H1 (cell line): ENCODE measurements around the gene IL21R. TPM values are rescaled to one million over a fixed set of nuclear protein-coding genes. Genes with fewer than 3 reads are reported as not detected.

Experiments
- CHD2 ChIP-seq: IDR thresholded peaks from 2 replicates; pipeline ENCODE4 v1.6.1; 2012; ENCODE audit warnings: low read length, improper control_type of control experiment
- FOSL1 ChIP-seq: IDR thresholded peaks from 2 replicates; pipeline ENCODE4 v1.6.1; 2011; ENCODE audit warnings: mild to moderate bottlenecking, low read depth, low read length, moderate library complexity; ENCODE audit not compliant: insufficient read depth
- JUN ChIP-seq: IDR thresholded peaks from 2 replicates; pipeline ENCODE4 v1.6.1; 2011; ENCODE audit warnings: low read depth, mild to moderate bottlenecking, improper control_type of control experiment, low read length
- KDM5A ChIP-seq: fragments of 200-600 bp; IDR thresholded peaks from 2 replicates; pipeline ENCODE4 v1.7.1; 2012; ENCODE audit warnings: mild to moderate bottlenecking, low read length, inconsistent platforms, mixed read lengths
- NANOG ChIP-seq: IDR thresholded peaks from 2 replicates; pipeline ENCODE4 v1.6.1; 2011; ENCODE audit warnings: low read length, low read depth, mild to moderate bottlenecking, inconsistent platforms; ENCODE audit not compliant: insufficient read depth, poor library complexity, severe bottlenecking
- RBBP5 ChIP-seq: IDR thresholded peaks from 2 replicates; pipeline ENCODE4 v1.7.1; 2012; ENCODE audit warnings: low read depth, mild to moderate bottlenecking, inconsistent platforms, low read length, moderate library complexity, borderline replicate concordance
- SIRT6 ChIP-seq: IDR thresholded peaks from one replicate; pipeline ENCODE4 v1.7.1; 2012; ENCODE audit warnings: low read length, inconsistent platforms
- SRF ChIP-seq: IDR thresholded peaks from 2 replicates; pipeline ENCODE4 v1.6.1; 2011; ENCODE audit warnings: mild to moderate bottlenecking, low read depth, low read length, moderate library complexity
- TAF1 ChIP-seq: IDR thresholded peaks from 2 replicates; pipeline ENCODE4 v1.6.1; 2011; ENCODE audit warnings: mild to moderate bottlenecking, low read depth, low read length
- TAF7 ChIP-seq: optimal IDR thresholded peaks from 2 replicates; pipeline ENCODE3; 2011; ENCODE audit warnings: low read depth, mild to moderate bottlenecking, inconsistent platforms, low read length, moderate library complexity, borderline replicate concordance
- polyA plus RNA-seq, 7 experiments: library from polyadenylated mRNA; depleted of rRNA in 3 of 7; stranded (reverse) in 5 of 7; unstranded in 2 of 7; fragments of >200 nt in 5 of 7; fragments of 200-250 nt in 2 of 7; gene quantifications; 1 replicate in 5 of 7; 2 replicates in 1 of 7; 4 replicates in 1 of 7; pipeline versions ENCODE4 v1.2.1 to v1.2.3, GENCODE V29; 2011 to 2013; ENCODE audit warnings: missing spikeins in 2 of 7, mixed read lengths in 2 of 7
- total RNA-seq: library from RNA; stranded (reverse); fragmentation: NEBNext Ultra II Directional; extraction: Animal tissue kit (Norgen Biotek cat#: 25700); gene quantifications from 2 replicates; pipeline ENCODE4 v1.2.1, GENCODE V29; 2021
- TF ChIP-seq, protein P1 (sequence below): fragments of 300-600 bp; sonication (generic); IDR thresholded peaks from 2 replicates; pipeline ENCODE4 v1.7.1; 2012; ENCODE audit warnings: low read length, moderate library complexity, mild to moderate bottlenecking, inconsistent platforms; ENCODE audit not compliant: insufficient replicate concordance
- TF ChIP-seq, protein P2 (sequence below): IDR thresholded peaks from 2 replicates; pipeline ENCODE4 v1.6.1; 2012; ENCODE audit warnings: inconsistent platforms

The IL21R gene
- total and polyA plus RNA-seq, 2 of the 8 experiments (the other 6 are each of a cell fraction or from before 2014, with no cell fraction given), result 0.34 to 0.70 TPM

DNA sequence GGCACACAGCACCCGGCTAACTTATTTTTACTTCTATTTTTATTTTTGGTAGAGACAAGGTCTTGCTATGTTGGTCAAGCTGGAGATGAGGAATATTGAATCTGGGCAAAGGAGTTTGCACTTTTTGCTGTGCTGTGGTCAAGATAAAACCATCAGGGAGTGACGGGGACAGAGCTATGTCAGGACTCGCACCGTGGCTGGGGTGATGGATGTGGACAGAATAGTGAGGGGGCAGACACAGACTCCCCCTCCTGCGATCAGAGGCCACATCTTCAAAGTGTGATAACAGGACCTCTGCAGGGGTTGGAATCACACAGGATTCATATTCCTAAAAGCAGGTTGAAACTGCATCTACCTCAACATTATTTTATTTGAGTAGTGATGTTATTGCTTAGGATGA is 25.6 kb downstream of the IL21R start (continued):
- TF ChIP-seq, protein P1, sequence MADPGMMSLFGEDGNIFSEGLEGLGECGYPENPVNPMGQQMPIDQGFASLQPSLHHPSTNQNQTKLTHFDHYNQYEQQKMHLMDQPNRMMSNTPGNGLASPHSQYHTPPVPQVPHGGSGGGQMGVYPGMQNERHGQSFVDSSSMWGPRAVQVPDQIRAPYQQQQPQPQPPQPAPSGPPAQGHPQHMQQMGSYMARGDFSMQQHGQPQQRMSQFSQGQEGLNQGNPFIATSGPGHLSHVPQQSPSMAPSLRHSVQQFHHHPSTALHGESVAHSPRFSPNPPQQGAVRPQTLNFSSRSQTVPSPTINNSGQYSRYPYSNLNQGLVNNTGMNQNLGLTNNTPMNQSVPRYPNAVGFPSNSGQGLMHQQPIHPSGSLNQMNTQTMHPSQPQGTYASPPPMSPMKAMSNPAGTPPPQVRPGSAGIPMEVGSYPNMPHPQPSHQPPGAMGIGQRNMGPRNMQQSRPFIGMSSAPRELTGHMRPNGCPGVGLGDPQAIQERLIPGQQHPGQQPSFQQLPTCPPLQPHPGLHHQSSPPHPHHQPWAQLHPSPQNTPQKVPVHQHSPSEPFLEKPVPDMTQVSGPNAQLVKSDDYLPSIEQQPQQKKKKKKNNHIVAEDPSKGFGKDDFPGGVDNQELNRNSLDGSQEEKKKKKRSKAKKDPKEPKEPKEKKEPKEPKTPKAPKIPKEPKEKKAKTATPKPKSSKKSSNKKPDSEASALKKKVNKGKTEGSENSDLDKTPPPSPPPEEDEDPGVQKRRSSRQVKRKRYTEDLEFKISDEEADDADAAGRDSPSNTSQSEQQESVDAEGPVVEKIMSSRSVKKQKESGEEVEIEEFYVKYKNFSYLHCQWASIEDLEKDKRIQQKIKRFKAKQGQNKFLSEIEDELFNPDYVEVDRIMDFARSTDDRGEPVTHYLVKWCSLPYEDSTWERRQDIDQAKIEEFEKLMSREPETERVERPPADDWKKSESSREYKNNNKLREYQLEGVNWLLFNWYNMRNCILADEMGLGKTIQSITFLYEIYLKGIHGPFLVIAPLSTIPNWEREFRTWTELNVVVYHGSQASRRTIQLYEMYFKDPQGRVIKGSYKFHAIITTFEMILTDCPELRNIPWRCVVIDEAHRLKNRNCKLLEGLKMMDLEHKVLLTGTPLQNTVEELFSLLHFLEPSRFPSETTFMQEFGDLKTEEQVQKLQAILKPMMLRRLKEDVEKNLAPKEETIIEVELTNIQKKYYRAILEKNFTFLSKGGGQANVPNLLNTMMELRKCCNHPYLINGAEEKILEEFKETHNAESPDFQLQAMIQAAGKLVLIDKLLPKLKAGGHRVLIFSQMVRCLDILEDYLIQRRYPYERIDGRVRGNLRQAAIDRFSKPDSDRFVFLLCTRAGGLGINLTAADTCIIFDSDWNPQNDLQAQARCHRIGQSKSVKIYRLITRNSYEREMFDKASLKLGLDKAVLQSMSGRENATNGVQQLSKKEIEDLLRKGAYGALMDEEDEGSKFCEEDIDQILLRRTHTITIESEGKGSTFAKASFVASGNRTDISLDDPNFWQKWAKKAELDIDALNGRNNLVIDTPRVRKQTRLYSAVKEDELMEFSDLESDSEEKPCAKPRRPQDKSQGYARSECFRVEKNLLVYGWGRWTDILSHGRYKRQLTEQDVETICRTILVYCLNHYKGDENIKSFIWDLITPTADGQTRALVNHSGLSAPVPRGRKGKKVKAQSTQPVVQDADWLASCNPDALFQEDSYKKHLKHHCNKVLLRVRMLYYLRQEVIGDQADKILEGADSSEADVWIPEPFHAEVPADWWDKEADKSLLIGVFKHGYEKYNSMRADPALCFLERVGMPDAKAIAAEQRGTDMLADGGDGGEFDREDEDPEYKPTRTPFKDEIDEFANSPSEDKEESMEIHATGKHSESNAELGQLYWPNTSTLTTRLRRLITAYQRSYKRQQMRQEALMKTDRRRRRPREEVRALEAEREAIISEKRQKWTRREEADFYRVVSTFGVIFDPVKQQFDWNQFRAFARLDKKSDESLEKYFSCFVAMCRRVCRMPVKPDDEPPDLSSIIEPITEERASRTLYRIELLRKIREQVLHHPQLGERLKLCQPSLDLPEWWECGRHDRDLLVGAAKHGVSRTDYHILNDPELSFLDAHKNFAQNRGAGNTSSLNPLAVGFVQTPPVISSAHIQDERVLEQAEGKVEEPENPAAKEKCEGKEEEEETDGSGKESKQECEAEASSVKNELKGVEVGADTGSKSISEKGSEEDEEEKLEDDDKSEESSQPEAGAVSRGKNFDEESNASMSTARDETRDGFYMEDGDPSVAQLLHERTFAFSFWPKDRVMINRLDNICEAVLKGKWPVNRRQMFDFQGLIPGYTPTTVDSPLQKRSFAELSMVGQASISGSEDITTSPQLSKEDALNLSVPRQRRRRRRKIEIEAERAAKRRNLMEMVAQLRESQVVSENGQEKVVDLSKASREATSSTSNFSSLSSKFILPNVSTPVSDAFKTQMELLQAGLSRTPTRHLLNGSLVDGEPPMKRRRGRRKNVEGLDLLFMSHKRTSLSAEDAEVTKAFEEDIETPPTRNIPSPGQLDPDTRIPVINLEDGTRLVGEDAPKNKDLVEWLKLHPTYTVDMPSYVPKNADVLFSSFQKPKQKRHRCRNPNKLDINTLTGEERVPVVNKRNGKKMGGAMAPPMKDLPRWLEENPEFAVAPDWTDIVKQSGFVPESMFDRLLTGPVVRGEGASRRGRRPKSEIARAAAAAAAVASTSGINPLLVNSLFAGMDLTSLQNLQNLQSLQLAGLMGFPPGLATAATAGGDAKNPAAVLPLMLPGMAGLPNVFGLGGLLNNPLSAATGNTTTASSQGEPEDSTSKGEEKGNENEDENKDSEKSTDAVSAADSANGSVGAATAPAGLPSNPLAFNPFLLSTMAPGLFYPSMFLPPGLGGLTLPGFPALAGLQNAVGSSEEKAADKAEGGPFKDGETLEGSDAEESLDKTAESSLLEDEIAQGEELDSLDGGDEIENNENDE, result no peak
- no peak for TF ChIP-seq SIRT6
- TF ChIP-seq TAF1, result no peak
- no peak for TF ChIP-seq TAF7
- no peak for TF ChIP-seq SRF
- TF ChIP-seq KDM5A, result no peak
- no peak for TF ChIP-seq FOSL1
- TF ChIP-seq, protein P2, sequence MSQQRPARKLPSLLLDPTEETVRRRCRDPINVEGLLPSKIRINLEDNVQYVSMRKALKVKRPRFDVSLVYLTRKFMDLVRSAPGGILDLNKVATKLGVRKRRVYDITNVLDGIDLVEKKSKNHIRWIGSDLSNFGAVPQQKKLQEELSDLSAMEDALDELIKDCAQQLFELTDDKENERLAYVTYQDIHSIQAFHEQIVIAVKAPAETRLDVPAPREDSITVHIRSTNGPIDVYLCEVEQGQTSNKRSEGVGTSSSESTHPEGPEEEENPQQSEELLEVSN, result no peak
- TF ChIP-seq CHD2, result no peak
- no peak for TF ChIP-seq RBBP5
- no peak for TF ChIP-seq NANOG
- no peak for TF ChIP-seq JUN
